Brain pericyte (primary cell): ENCODE measurements around the gene NEIL1.
"Not testable (repeated sequence)": the region's sequence is repeated elsewhere in the genome, so short reads cannot be mapped to it uniquely, and the experiment has no call there.

Experiments
- DNase-seq: peaks from one replicate; pipeline ENCODE4 v3.0.0-alpha.2; 2012; ENCODE audit warnings: low read depth, low spot score

NEIL1 gene

GRCh38 chr15:75346796-75347221 lies at the start of gene NEIL1:
NEIL1 (plus strand) TSS chr15:75347039; CDS start chr15:75348906, 1,867 bp downstream.
- DNase-seq: no peak

- not testable (repeated sequence) for DNase-seq
Observed at GRCh38 chr15:75298541-75299310, 48.1 kb upstream of the NEIL1 start.

GRCh38 chr15:75299311-75299688 lies 47.5 kb upstream of the NEIL1 start:
- not testable (repeated sequence) for DNase-seq

GRCh38 chr15:75300026-75300425 lies 46.8 kb upstream of the NEIL1 start:
- not testable (repeated sequence) for DNase-seq

GRCh38 chr15:75302318-75302717 lies 44.5 kb upstream of the NEIL1 start:
- no peak for DNase-seq

- DNase-seq: not testable (repeated sequence)
Observed at GRCh38 chr15:75302753-75303152, 44.1 kb upstream of the NEIL1 start.

GRCh38 chr15:75306188-75306587 lies 40.7 kb upstream of the NEIL1 start:
- no peak for DNase-seq

- no peak for DNase-seq
Observed at GRCh38 chr15:75307778-75308390, 39.0 kb upstream of the NEIL1 start.

- DNase-seq: no peak
Observed at GRCh38 chr15:75309711-75310110, 37.1 kb upstream of the NEIL1 start.

- not testable (repeated sequence) for DNase-seq
Observed at GRCh38 chr15:75312548-75312947, 34.3 kb upstream of the NEIL1 start.

- DNase-seq: no peak
Observed at GRCh38 chr15:75313116-75313845, 33.6 kb upstream of the NEIL1 start.

- no peak for DNase-seq
Observed at GRCh38 chr15:75314552-75315290, 32.1 kb upstream of the NEIL1 start.

GRCh38 chr15:75319231-75319897 lies 27.5 kb upstream of the NEIL1 start:
- not testable (repeated sequence) for DNase-seq

- no peak for DNase-seq
Observed at GRCh38 chr15:75321711-75322110, 25.1 kb upstream of the NEIL1 start.

GRCh38 chr15:75325922-75326321 lies 20.9 kb upstream of the NEIL1 start:
- DNase-seq: no peak

GRCh38 chr15:75327005-75327404 lies 19.8 kb upstream of the NEIL1 start:
- no peak for DNase-seq

GRCh38 chr15:75327491-75327890 lies 19.3 kb upstream of the NEIL1 start:
- no peak for DNase-seq

- DNase-seq: no peak
Observed at GRCh38 chr15:75328493-75329314, 18.1 kb upstream of the NEIL1 start.

- no peak for DNase-seq
Observed at GRCh38 chr15:75329571-75329970, 17.3 kb upstream of the NEIL1 start.

- not testable (repeated sequence) for DNase-seq
Observed at GRCh38 chr15:75332093-75332492, 14.7 kb upstream of the NEIL1 start.
